Esophagus muscularis mucosa (tissue), 3 donors: ENCODE measurements around the gene LPCAT2.

Source experiments
- CTCF ChIP-seq, 3 experiments: fragments of 200-600 bp in 2 of 3; fragments of 450-650 bp in 1 of 3; sonication (generic) in 2 of 3; IDR thresholded peaks; one replicate each; pipeline ENCODE4 v1.5.1; 2017 to 2019; ENCODE audit warnings: antibody characterized with exemption in 3 of 3, mild to moderate bottlenecking in 2 of 3, moderate library complexity in 1 of 3
- POLR2AphosphoS5 ChIP-seq, 2 donors: sonication (generic); formaldehyde crosslinking; IDR thresholded peaks; one replicate each; pipeline ENCODE4 v1.6.1; 2017; ENCODE audit warnings: antibody characterized with exemption in 2 of 2

DNA sequence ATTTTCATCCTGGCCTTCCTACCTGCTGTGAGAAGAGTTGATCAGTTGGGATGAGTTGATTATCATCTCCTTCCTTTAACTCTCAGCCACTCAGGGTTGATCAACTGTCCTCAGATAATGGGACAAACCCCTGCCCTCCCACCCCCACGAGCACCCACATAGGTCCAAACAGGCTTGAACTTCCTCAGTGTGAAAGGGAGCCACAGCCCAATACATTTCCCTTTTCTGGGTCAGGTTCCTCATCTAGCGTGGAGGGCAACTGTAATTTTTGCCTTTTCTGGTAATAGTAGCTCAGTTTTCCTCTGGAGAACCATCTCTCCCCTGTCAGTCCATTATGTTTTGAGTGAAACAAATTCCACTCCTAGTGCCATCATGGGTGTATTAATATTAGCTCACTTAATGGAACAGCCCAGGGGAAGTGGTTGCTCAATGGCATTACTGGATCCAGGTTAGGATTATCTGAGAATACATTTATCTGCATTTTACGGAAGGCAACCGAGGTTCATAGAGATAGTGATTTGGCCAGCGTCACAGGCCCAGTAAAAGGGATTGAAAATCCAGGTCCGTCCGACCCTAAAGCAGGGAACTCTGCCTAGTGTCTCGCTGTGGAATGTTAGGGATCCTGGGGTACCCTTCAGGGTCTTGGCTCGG lies 476 bp upstream of the LPCAT2 start:
- TF ChIP-seq CTCF (IDR thresholded peaks at IDR 0.05) (no peak), POLR2AphosphoS5 (IDR thresholded peaks at IDR 0.05) (no peak)
